Measurements from ENCODE around the gene RDH16. TPM values are rescaled to one million over a fixed set of nuclear protein-coding genes. Genes with fewer than 3 reads are reported as not detected.

Gene RDH16
- total and polyA plus RNA-seq, 4 donors = 12.9 to 382 (median 219) TPM

- 60% methylated on average over 5 of the region's 5 CpGs for WGBS
- H3K36me3 ChIP-seq (ENCODE audit: control insufficient read depth in 4 of 4, insufficient read depth in 3 of 4, low read depth in 1 of 4, low read length in 3 of 4) = no peaks in the 10 kb centered on the region
- H3K27me3 ChIP-seq (ENCODE audit: control insufficient read depth in 4 of 4, insufficient read depth in 4 of 4, low read length in 3 of 4) = no peaks in the 10 kb centered on the region
- peak; percentile 38 for DNase-seq (ENCODE audit: low spot score)
- no peaks in the 10 kb centered on the region for H3K9me3 ChIP-seq (ENCODE audit: control insufficient read depth in 4 of 4, low read length in 3 of 4)
- H3K27ac ChIP-seq (ENCODE audit: low read depth in 1 of 2, low read length in 2 of 2) = peak overlapping the region in 1 of 2 donors; percentile 17
- TF ChIP-seq EGR1 (IDR thresholded peaks at IDR 0.05; ENCODE audit: low read depth in 2 of 2) (peak in 1 of 2 donors; percentile 20), FOXA2 (IDR thresholded peaks at IDR 0.05) (no peak), NR2F2 (IDR thresholded peaks at IDR 0.05) (peak; percentile 54)
- TF ChIP-seq, protein P1, sequence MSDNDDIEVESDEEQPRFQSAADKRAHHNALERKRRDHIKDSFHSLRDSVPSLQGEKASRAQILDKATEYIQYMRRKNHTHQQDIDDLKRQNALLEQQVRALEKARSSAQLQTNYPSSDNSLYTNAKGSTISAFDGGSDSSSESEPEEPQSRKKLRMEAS (IDR thresholded peaks at IDR 0.05) = peak; percentile 31
- no peak overlapping the region for H3K4me3 ChIP-seq (ENCODE audit: low read depth in 1 of 3, low read length in 3 of 3)
- peaks cover 4 to 41% (median 28%) of the 10 kb centered on the region in 4 donors for H3K4me1 ChIP-seq (ENCODE audit: control insufficient read depth in 4 of 4, insufficient read depth in 4 of 4, low read length in 3 of 4)
- H3K9ac ChIP-seq (ENCODE audit: low read depth in 1 of 2, low read length in 2 of 2) = no peak overlapping the region
These were observed 30.9 kb upstream of the RDH16 start for GRCh38 chr12:56988207-56988739.

GRCh38 chr12:56987551-56988053 is 30.2 kb upstream of the RDH16 start:
- peak; percentile 86 for DNase-seq (ENCODE audit: low spot score)
- Histone ChIP-seq H3K27ac (ENCODE audit: low read depth in 1 of 2, low read length in 2 of 2) (peak overlapping the region in 1 of 2 donors; percentile 17), H3K4me1 (ENCODE audit: control insufficient read depth in 4 of 4, insufficient read depth in 4 of 4, low read length in 3 of 4) (peaks cover 4 to 37% (median 26%) of the 10 kb centered on the region in 4 donors), H3K4me3 (ENCODE audit: low read depth in 1 of 3, low read length in 3 of 3) (no peak overlapping the region), H3K9me3 (ENCODE audit: control insufficient read depth in 4 of 4, low read length in 3 of 4) (no peaks in the 10 kb centered on the region), H3K36me3 (ENCODE audit: control insufficient read depth in 4 of 4, insufficient read depth in 3 of 4, low read depth in 1 of 4, low read length in 3 of 4) (no peaks in the 10 kb centered on the region), H3K27me3 (ENCODE audit: control insufficient read depth in 4 of 4, insufficient read depth in 4 of 4, low read length in 3 of 4) (no peaks in the 10 kb centered on the region), H3K9ac (ENCODE audit: low read depth in 1 of 2, low read length in 2 of 2) (no peak overlapping the region)
- peak; percentile 23 for TF ChIP-seq YY1 (IDR thresholded peaks at IDR 0.05)
- TF ChIP-seq, protein P2, sequence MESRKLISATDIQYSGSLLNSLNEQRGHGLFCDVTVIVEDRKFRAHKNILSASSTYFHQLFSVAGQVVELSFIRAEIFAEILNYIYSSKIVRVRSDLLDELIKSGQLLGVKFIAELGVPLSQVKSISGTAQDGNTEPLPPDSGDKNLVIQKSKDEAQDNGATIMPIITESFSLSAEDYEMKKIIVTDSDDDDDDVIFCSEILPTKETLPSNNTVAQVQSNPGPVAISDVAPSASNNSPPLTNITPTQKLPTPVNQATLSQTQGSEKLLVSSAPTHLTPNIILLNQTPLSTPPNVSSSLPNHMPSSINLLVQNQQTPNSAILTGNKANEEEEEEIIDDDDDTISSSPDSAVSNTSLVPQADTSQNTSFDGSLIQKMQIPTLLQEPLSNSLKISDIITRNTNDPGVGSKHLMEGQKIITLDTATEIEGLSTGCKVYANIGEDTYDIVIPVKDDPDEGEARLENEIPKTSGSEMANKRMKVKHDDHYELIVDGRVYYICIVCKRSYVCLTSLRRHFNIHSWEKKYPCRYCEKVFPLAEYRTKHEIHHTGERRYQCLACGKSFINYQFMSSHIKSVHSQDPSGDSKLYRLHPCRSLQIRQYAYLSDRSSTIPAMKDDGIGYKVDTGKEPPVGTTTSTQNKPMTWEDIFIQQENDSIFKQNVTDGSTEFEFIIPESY (IDR thresholded peaks at IDR 0.05) = no peak
- TF ChIP-seq RAD21 (IDR thresholded peaks at IDR 0.05) = peak; percentile 98 to 99
- TF ChIP-seq FOXA2 (IDR thresholded peaks at IDR 0.05) = no peak
- TF ChIP-seq GABPA (IDR thresholded peaks at IDR 0.05 in 1 of 2, conservative IDR thresholded peaks at IDR 0.05 in 1 of 2) = peak; percentile 1 to 37
- TF ChIP-seq RXRA (IDR thresholded peaks at IDR 0.05) = peak; percentile 25 to 52
- TF ChIP-seq JUND (IDR thresholded peaks at IDR 0.05) = no peak
- TF ChIP-seq EGR1 (IDR thresholded peaks at IDR 0.05; ENCODE audit: low read depth in 2 of 2) = no peak
- peak; percentile 97 for TF ChIP-seq CTCF (IDR thresholded peaks at IDR 0.05; ENCODE audit: low read depth, low read length, missing input control)
- WGBS = 22% methylated on average over 11 of the region's 11 CpGs

GRCh38 chr12:56987011-56987410 is 29.6 kb upstream of the RDH16 start:
- Histone ChIP-seq H3K27me3 (ENCODE audit: control insufficient read depth in 4 of 4, insufficient read depth in 4 of 4, low read length in 3 of 4) (no peaks in the 10 kb centered on the region), H3K9me3 (ENCODE audit: control insufficient read depth in 4 of 4, low read length in 3 of 4) (no peaks in the 10 kb centered on the region), H3K27ac (ENCODE audit: low read depth in 1 of 2, low read length in 2 of 2) (no peak overlapping the region), H3K4me1 (ENCODE audit: control insufficient read depth in 4 of 4, insufficient read depth in 4 of 4, low read length in 3 of 4) (peaks cover 4 to 34% (median 25%) of the 10 kb centered on the region in 4 donors), H3K36me3 (ENCODE audit: control insufficient read depth in 4 of 4, insufficient read depth in 3 of 4, low read depth in 1 of 4, low read length in 3 of 4) (no peaks in the 10 kb centered on the region), H3K4me3 (ENCODE audit: low read depth in 1 of 3, low read length in 3 of 3) (no peak overlapping the region), H3K9ac (ENCODE audit: low read depth in 1 of 2, low read length in 2 of 2) (no peak overlapping the region)
- peak; percentile 31 for DNase-seq (ENCODE audit: low spot score)
- no peak for TF ChIP-seq RAD21 (IDR thresholded peaks at IDR 0.05)
- TF ChIP-seq YY1 (IDR thresholded peaks at IDR 0.05) = no peak
- TF ChIP-seq REST (IDR thresholded peaks at IDR 0.05) = no peak
- no peak for TF ChIP-seq SP1 (IDR thresholded peaks at IDR 0.05)
- TF ChIP-seq CTCF (IDR thresholded peaks at IDR 0.05; ENCODE audit: low read depth, low read length, missing input control) = no peak
- TF ChIP-seq HNF4A (conservative IDR thresholded peaks at IDR 0.05) = no peak
- no peak for TF ChIP-seq EGR1 (IDR thresholded peaks at IDR 0.05; ENCODE audit: low read depth in 2 of 2)
- no peak for TF ChIP-seq FOXA1 (IDR thresholded peaks at IDR 0.05)
